BE2C (cell line): Measurements from ENCODE around the gene ADGRF4.

Experiments used
- DNase-seq: peaks from one replicate; pipeline ENCODE4 v3.0.0-alpha.2; 2020
- H3K27me3 ChIP-seq: fragments of 250-450 bp; sonication (Bioruptor Pico); 2 replicates; pipeline ENCODE4 v1.5.1; 2020; ENCODE audit warnings: mild to moderate bottlenecking
- H3K36me3 ChIP-seq: fragments of 250-450 bp; sonication (Bioruptor Pico); 2 replicates; pipeline ENCODE4 v1.5.1; 2020; ENCODE audit warnings: mild to moderate bottlenecking
- H3K4me1 ChIP-seq: fragments of 250-450 bp; sonication (Bioruptor Pico); 2 replicates; pipeline ENCODE4 v1.5.1; 2020
- H3K4me3 ChIP-seq: 2 replicates; pipeline ENCODE4 v1.5.1; 2011; ENCODE audit warnings: low read depth, low read length
- H3K9me3 ChIP-seq: fragments of 250-450 bp; sonication (Bioruptor Pico); 2 replicates; pipeline ENCODE4 v1.5.1; 2020
- CTCF ChIP-seq: IDR thresholded peaks from 2 replicates; pipeline ENCODE4 v1.5.1; 2012; ENCODE audit warnings: mild to moderate bottlenecking, low read depth, low read length

ADGRF4 gene

GRCh38 chr6:47670851-47671250 lies 27.5 kb upstream of the ADGRF4 start:
- no peak for DNase-seq
- H3K36me3 ChIP-seq: no peaks in the 10 kb centered on the region
- H3K9me3 ChIP-seq: no peaks in the 10 kb centered on the region
- H3K27me3 ChIP-seq: no peaks in the 10 kb centered on the region
- no peaks in the 10 kb centered on the region for H3K4me1 ChIP-seq
- H3K4me3 ChIP-seq: no peak overlapping the region
- TF ChIP-seq CTCF: no peak

GRCh38 chr6:47671777-47672176 lies 26.6 kb upstream of the ADGRF4 start:
- Histone ChIP-seq H3K4me1 (no peaks in the 10 kb centered on the region), H3K36me3 (no peaks in the 10 kb centered on the region), H3K9me3 (no peaks in the 10 kb centered on the region), H3K27me3 (no peaks in the 10 kb centered on the region), H3K4me3 (no peak overlapping the region)
- DNase-seq: no peak
- no peak for TF ChIP-seq CTCF

- no peaks in the 10 kb centered on the region for H3K36me3 ChIP-seq
- no peaks in the 10 kb centered on the region for H3K27me3 ChIP-seq
- no peak for DNase-seq
- no peak for TF ChIP-seq CTCF
- H3K4me3 ChIP-seq: no peak overlapping the region
- H3K9me3 ChIP-seq: no peaks in the 10 kb centered on the region
- no peaks in the 10 kb centered on the region for H3K4me1 ChIP-seq
Measured at GRCh38 chr6:47672816-47673215, 25.6 kb upstream of the ADGRF4 start.

- Histone ChIP-seq H3K36me3 (no peaks in the 10 kb centered on the region), H3K9me3 (no peaks in the 10 kb centered on the region), H3K27me3 (no peaks in the 10 kb centered on the region), H3K4me1 (no peaks in the 10 kb centered on the region), H3K4me3 (no peak overlapping the region)
- no peak for DNase-seq
- TF ChIP-seq CTCF: no peak
Measured at GRCh38 chr6:47674673-47675072, 23.7 kb upstream of the ADGRF4 start.

- no peak overlapping the region for H3K4me3 ChIP-seq
- no peaks in the 10 kb centered on the region for H3K9me3 ChIP-seq
- H3K4me1 ChIP-seq: no peaks in the 10 kb centered on the region
- H3K36me3 ChIP-seq: no peaks in the 10 kb centered on the region
- no peaks in the 10 kb centered on the region for H3K27me3 ChIP-seq
- DNase-seq: no peak
- no peak for TF ChIP-seq CTCF
Measured at GRCh38 chr6:47677381-47678100, 20.8 kb upstream of the ADGRF4 start.

- no peak for TF ChIP-seq CTCF
Measured at GRCh38 chr6:47678739-47679138, 19.6 kb upstream of the ADGRF4 start.

More at GRCh38 chr6:47678739-47679138, 19.6 kb upstream of the ADGRF4 start:
- no peak for DNase-seq
- no peaks in the 10 kb centered on the region for H3K9me3 ChIP-seq
- H3K4me3 ChIP-seq: no peak overlapping the region
- no peaks in the 10 kb centered on the region for H3K4me1 ChIP-seq
- no peaks in the 10 kb centered on the region for H3K27me3 ChIP-seq
- no peaks in the 10 kb centered on the region for H3K36me3 ChIP-seq
